Measurements from ENCODE around the gene ATF4. TPM values are rescaled to one million over a fixed set of nuclear protein-coding genes. Genes with fewer than 3 reads are reported as not detected.

ATF4 gene
- total and polyA plus RNA-seq, 2 of the 8 experiments (the other 6 are each of a cell fraction or from before 2014, with no cell fraction given), result 553 to 704 TPM

- H3K4me1 ChIP-seq (replicated peaks in 1 of 4; ENCODE audit: control insufficient read depth in 3 of 4, insufficient read depth in 4 of 4, low read length in 3 of 4), result peaks cover 0 to 6% (median 4%) of the 10 kb centered on the region in 4 experiments; a peak in 4 of 7 replicates
- no peak overlapping the region for H3K56ac ChIP-seq (replicated peaks; ENCODE audit: insufficient read length, low read depth, low read length)
- H3K14ac ChIP-seq (ENCODE audit: insufficient read length), result no peak overlapping the region
- H3K79me2 ChIP-seq (ENCODE audit: control insufficient read depth in 1 of 2, insufficient read depth in 2 of 2, low read length in 2 of 2), result no peaks in the 10 kb centered on the region
- no peak overlapping the region for H2BK5ac ChIP-seq (ENCODE audit: low read depth, low read length)
- H3K9me3 ChIP-seq (ENCODE audit: insufficient read depth in 2 of 2, low read depth in 1 of 2, low read length in 1 of 2), result no peaks in the 10 kb centered on the region
- H2BK120ac ChIP-seq (replicated peaks; ENCODE audit: low read depth, low read length), result no peak overlapping the region
- no peak overlapping the region for H3K27ac ChIP-seq (ENCODE audit: low read depth, low read length)
- H3K23me2 ChIP-seq (ENCODE audit: low read depth, low read length), result no peaks in the 10 kb centered on the region
- H3K4me3 ChIP-seq (ENCODE audit: extremely low read depth in 1 of 4, insufficient read depth in 2 of 4, low read depth in 3 of 4, low read length in 4 of 4), result no peak overlapping the region
- H2AFZ ChIP-seq (ENCODE audit: low read length), result no peak overlapping the region
- no peak overlapping the region for H2BK12ac ChIP-seq (ENCODE audit: low read depth, low read length)
- no peak overlapping the region for H4K91ac ChIP-seq (replicated peaks; ENCODE audit: insufficient read length, low read length)
- no peak overlapping the region for H3K23ac ChIP-seq (ENCODE audit: insufficient read length)
- no peaks in the 10 kb centered on the region for H3K36me3 ChIP-seq (ENCODE audit: control insufficient read depth in 2 of 4, insufficient read depth in 4 of 4, low read length in 3 of 4)
- 87% methylated on average over 8 of the region's 9 CpGs; no CpG with 5 or more reads in 1 of the 2 experiments for WGBS, 2 experiments (ENCODE audit: extremely low coverage in 1 of 2, insufficient coverage in 1 of 2, insufficient read length in 1 of 2, insufficient replicate concordance in 2 of 2, low coverage in 1 of 2, low lambda C conversion rate in 2 of 2, missing lambda C conversion rate in 1 of 2)
- no peaks in the 10 kb centered on the region for H3K79me1 ChIP-seq (ENCODE audit: low read depth, low read length)
- H3K18ac ChIP-seq (ENCODE audit: extremely low read depth, low read length), result no peak overlapping the region
- FAIRE-seq (no peak), DNase-seq (ENCODE audit: low read depth in 1 of 2, low spot score in 2 of 2) (no peak)
- no peak overlapping the region for H3K9ac ChIP-seq (replicated peaks in 1 of 4; ENCODE audit: extremely low read depth in 1 of 4, low read depth in 3 of 4, low read length in 3 of 4)
- no peak overlapping the region for H2AK5ac ChIP-seq (ENCODE audit: low read depth, low read length)
- no peak overlapping the region for H3K4me2 ChIP-seq (ENCODE audit: insufficient read depth in 1 of 2, low read depth in 2 of 2, low read length in 2 of 2)
- H4K8ac ChIP-seq (ENCODE audit: extremely low read depth, insufficient read depth, low read length), result no peak overlapping the region; the same call in 1 of the 2 replicates
- H2BK15ac ChIP-seq (ENCODE audit: low read length), result no peak overlapping the region
- ChIA-PET CTCF (ENCODE audit: partially characterized antibody) (interaction anchor here (0.6 to 19.7 kb wide), 12 partner anchors 11 to 182 kb away, joined by 3 to 361 read pairs (median 5); partner anchors contain the start of genes MIEF1 and RPS19BP1), POLR2A (ENCODE audit: partially characterized antibody) (interaction anchor here (1.5 to 7.0 kb wide), 7 partner anchors 11 to 177 kb away, joined by 5 to 83 read pairs (median 6); partner anchors contain the start of genes ATF4, MIEF1 and RPL3)
- H4K20me1 ChIP-seq (replicated peaks in 1 of 2; ENCODE audit: control insufficient read depth in 1 of 2, insufficient read depth in 2 of 2, low read length in 2 of 2), result peaks cover 0 to 3% of the 10 kb centered on the region in 2 experiments
- peaks cover 0 to 13% (median 3%) of the 10 kb centered on the region in 4 experiments; a peak in 4 of 7 replicates for H3K27me3 ChIP-seq (replicated peaks in 1 of 4; ENCODE audit: control insufficient read depth in 3 of 4, extremely low read depth in 1 of 4, insufficient read depth in 3 of 4, low read length in 3 of 4)
- no peak overlapping the region for H4K5ac ChIP-seq (ENCODE audit: insufficient read length, low read depth, low read length)
- H2BK20ac ChIP-seq (ENCODE audit: low read length), result no peak overlapping the region
- no peak overlapping the region for H3K4ac ChIP-seq (replicated peaks; ENCODE audit: insufficient read length, low read depth, low read length)
- TF ChIP-seq BCL11A (IDR thresholded peaks at IDR 0.05; ENCODE audit: low read depth in 2 of 2, low read length in 2 of 2) (no peak), TCF12 (IDR thresholded peaks at IDR 0.05; ENCODE audit: low read depth, low read length) (no peak), ZNF274 (IDR thresholded peaks at IDR 0.05; ENCODE audit: borderline replicate concordance, extremely low read depth, low read length) (no peak), FOSL1 (IDR thresholded peaks at IDR 0.05; ENCODE audit: insufficient read depth, low read depth, low read length) (no peak), CEBPB (IDR thresholded peaks at IDR 0.05; ENCODE audit: low read depth, low read length) (no peak), HDAC6 (IDR thresholded peaks at IDR 0.05; ENCODE audit: low read depth, low read length) (no peak), CHD2 (IDR thresholded peaks at IDR 0.05; ENCODE audit: low read length) (no peak), TEAD4 (IDR thresholded peaks at IDR 0.05; ENCODE audit: low read depth, low read length) (no peak), POLR2AphosphoS5 (IDR thresholded peaks at IDR 0.05; ENCODE audit: low read depth, low read length) (no peak)
- TF ChIP-seq, protein P1, sequence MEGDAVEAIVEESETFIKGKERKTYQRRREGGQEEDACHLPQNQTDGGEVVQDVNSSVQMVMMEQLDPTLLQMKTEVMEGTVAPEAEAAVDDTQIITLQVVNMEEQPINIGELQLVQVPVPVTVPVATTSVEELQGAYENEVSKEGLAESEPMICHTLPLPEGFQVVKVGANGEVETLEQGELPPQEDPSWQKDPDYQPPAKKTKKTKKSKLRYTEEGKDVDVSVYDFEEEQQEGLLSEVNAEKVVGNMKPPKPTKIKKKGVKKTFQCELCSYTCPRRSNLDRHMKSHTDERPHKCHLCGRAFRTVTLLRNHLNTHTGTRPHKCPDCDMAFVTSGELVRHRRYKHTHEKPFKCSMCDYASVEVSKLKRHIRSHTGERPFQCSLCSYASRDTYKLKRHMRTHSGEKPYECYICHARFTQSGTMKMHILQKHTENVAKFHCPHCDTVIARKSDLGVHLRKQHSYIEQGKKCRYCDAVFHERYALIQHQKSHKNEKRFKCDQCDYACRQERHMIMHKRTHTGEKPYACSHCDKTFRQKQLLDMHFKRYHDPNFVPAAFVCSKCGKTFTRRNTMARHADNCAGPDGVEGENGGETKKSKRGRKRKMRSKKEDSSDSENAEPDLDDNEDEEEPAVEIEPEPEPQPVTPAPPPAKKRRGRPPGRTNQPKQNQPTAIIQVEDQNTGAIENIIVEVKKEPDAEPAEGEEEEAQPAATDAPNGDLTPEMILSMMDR (IDR thresholded peaks at IDR 0.05; ENCODE audit: control extremely low read depth in 1 of 3, insufficient read depth in 1 of 3, low read depth in 1 of 3, low read length in 3 of 3), result no peak
Observed at GRCh38 chr22:39490966-39491680, 29.2 kb upstream of the ATF4 start.

Measured in H1 (cell line).